GM23338 (cell line): ENCODE data around the gene CAMTA1. TPM values are rescaled to one million over a fixed set of nuclear protein-coding genes. Genes with fewer than 3 reads are reported as not detected.

Experiments used
- ATAC-seq: fragments of 200-7000 bp; cut with Tn5 transposase; 3 replicates; pipeline ENCODE4 v1.9.1; 2020
- DNase-seq: peaks from one replicate; pipeline ENCODE4 v3.0.0-alpha.2; 2015; ENCODE audit warnings: low spot score
- H2AFZ ChIP-seq: fragments of 200-600 bp; sonication (generic); 2 replicates; pipeline ENCODE4 v1.8.0; 2016; ENCODE audit warnings: antibody characterized with exemption, mild to moderate bottlenecking, moderate library complexity
- H3F3A ChIP-seq: fragments of 200-600 bp; sonication (generic); replicated peaks from 2 replicates; pipeline ENCODE4 v1.8.0; 2017; ENCODE audit warnings: antibody characterized with exemption, mixed run types, low read depth
- H3K27ac ChIP-seq: fragments of 200-600 bp; sonication (generic); 2 replicates; pipeline ENCODE4 v1.6.1; 2016; ENCODE audit warnings: low read depth
- H3K27me3 ChIP-seq: fragments of 200-600 bp; sonication (generic); 2 replicates; pipeline ENCODE4 v1.8.0; 2016; ENCODE audit warnings: mild to moderate bottlenecking, mixed run types, moderate library complexity; ENCODE audit not compliant: insufficient read depth
- H3K36me3 ChIP-seq: fragments of 200-600 bp; sonication (generic); 2 replicates; pipeline ENCODE4 v1.8.0; 2016; ENCODE audit warnings: mild to moderate bottlenecking; ENCODE audit not compliant: insufficient read depth
- H3K4me1 ChIP-seq: fragments of 200-600 bp; sonication (generic); 2 replicates; pipeline ENCODE4 v1.8.0; 2016; ENCODE audit warnings: mild to moderate bottlenecking, moderate library complexity; ENCODE audit not compliant: insufficient read depth
- H3K4me2 ChIP-seq: fragments of 200-600 bp; sonication (generic); 2 replicates; pipeline ENCODE4 v1.7.1; 2017; ENCODE audit warnings: mixed run types
- H3K4me3 ChIP-seq: fragments of 200-600 bp; sonication (generic); 2 replicates; pipeline ENCODE4 v1.6.1; 2016; ENCODE audit warnings: mixed run types
- H3K79me2 ChIP-seq: fragments of 200-600 bp; sonication (generic); replicated peaks from 2 replicates; pipeline ENCODE4 v1.8.0; 2017; ENCODE audit warnings: mild to moderate bottlenecking; ENCODE audit not compliant: insufficient read depth
- H3K9me2 ChIP-seq: fragments of 200-600 bp; sonication (generic); 2 replicates; pipeline ENCODE4 v1.8.0; 2017; ENCODE audit not compliant: insufficient read depth
- H4K20me1 ChIP-seq: fragments of 200-600 bp; sonication (generic); replicated peaks from 2 replicates; pipeline ENCODE4 v1.8.0; 2017; ENCODE audit warnings: mild to moderate bottlenecking; ENCODE audit not compliant: insufficient read depth
- H3K27ac Mint-ChIP-seq: 2 replicates; pipeline ENCODE4 v1.8.0; 2020; ENCODE audit warnings: inconsistent platforms, mild to moderate bottlenecking, moderate library complexity, mixed read lengths
- H3K27me3 Mint-ChIP-seq: 3 replicates; pipeline ENCODE4 v1.8.0; 2022; ENCODE audit warnings: low read depth, mild to moderate bottlenecking, moderate library complexity, mixed read lengths, inconsistent platforms; ENCODE audit not compliant: insufficient read depth, poor library complexity
- H3K36me3 Mint-ChIP-seq: 3 replicates; pipeline ENCODE4 v1.8.0; 2021; ENCODE audit warnings: low read depth, mild to moderate bottlenecking, inconsistent platforms, moderate library complexity, mixed read lengths
- H3K4me1 Mint-ChIP-seq: 3 replicates; pipeline ENCODE4 v1.8.0; 2020; ENCODE audit warnings: mild to moderate bottlenecking, inconsistent platforms, mixed read lengths
- H3K4me3 Mint-ChIP-seq: 3 replicates; pipeline ENCODE4 v1.8.0; 2021; ENCODE audit warnings: moderate library complexity, mild to moderate bottlenecking, inconsistent platforms, mixed read lengths
- H3K9me3 Mint-ChIP-seq: 3 replicates; pipeline ENCODE4 v1.8.0; 2020; ENCODE audit warnings: moderate library complexity, mild to moderate bottlenecking, inconsistent platforms, mixed read lengths
- CREB1 ChIP-seq: fragments of 250-450 bp; sonication (Bioruptor Pico); IDR thresholded peaks from 2 replicates; pipeline ENCODE4 v1.5.0; 2020; ENCODE audit warnings: low read depth, mild to moderate bottlenecking, moderate library complexity
- EZH2phosphoT487 ChIP-seq: fragments of 200-600 bp; sonication (generic); IDR thresholded peaks from one replicate; pipeline ENCODE4 v1.8.1; 2018; ENCODE audit warnings: antibody characterized with exemption; ENCODE audit not compliant: unreplicated experiment
- JUNB ChIP-seq: IDR thresholded peaks from one replicate; pipeline ENCODE4 v1.6.1; 2016; ENCODE audit warnings: antibody characterized with exemption; ENCODE audit not compliant: unreplicated experiment
- NANOG ChIP-seq: IDR thresholded peaks from 2 replicates; pipeline ENCODE4 v1.6.1; 2016; ENCODE audit warnings: antibody characterized with exemption, borderline replicate concordance
- REST ChIP-seq: IDR thresholded peaks from one replicate; pipeline ENCODE4 v1.6.1; 2018; ENCODE audit warnings: antibody characterized with exemption; ENCODE audit not compliant: unreplicated experiment
- STAT1 ChIP-seq: IDR thresholded peaks from one replicate; pipeline ENCODE4 v1.6.1; 2016; ENCODE audit warnings: antibody characterized with exemption; ENCODE audit not compliant: unreplicated experiment
- polyA plus RNA-seq: library from polyadenylated mRNA; unstranded; fragments of >200 nt; fragmentation: Nextera tagmentation; extraction: Ambion mirVana; gene quantifications from 2 replicates; pipeline ENCODE4 v1.2.1, GENCODE V29; 2016
- total RNA-seq: library from RNA; depleted of rRNA; stranded (reverse); fragments of >200 nt; shearing (Covaris generic); gene quantifications from 2 replicates; pipeline ENCODE4 v1.2.3, GENCODE V29; 2014

Gene CAMTA1
- total and polyA plus RNA-seq, 2 experiments from 2014 or later = 115 to 519 TPM

- TF ChIP-seq EZH2phosphoT487 = no peak
- no peak for TF ChIP-seq CREB1 (CRISPR knock-in tag)
- no peak for TF ChIP-seq NANOG
- no peak for TF ChIP-seq STAT1
- TF ChIP-seq REST = no peak
- no peak for TF ChIP-seq JUNB
Measured at GRCh38 chr1:7587108-7587772, 802.0 kb downstream of the CAMTA1 start (continued).

- Histone ChIP-seq H3F3A (no peaks in the 10 kb centered on the region), H3K4me3 (no peak overlapping the region), H3K4me2 (no peak overlapping the region), H3K9me2 (no peaks in the 10 kb centered on the region), H3K27me3 (no peaks in the 10 kb centered on the region), H4K20me1 (no peaks in the 10 kb centered on the region), H3K79me2 (no peaks in the 10 kb centered on the region), H3K4me1 (no peaks in the 10 kb centered on the region), H2AFZ (no peak overlapping the region), H3K36me3 (no peaks in the 10 kb centered on the region), H3K27ac (no peak overlapping the region)
- H3K4me3 Mint-ChIP-seq = no peak overlapping the region
- DNase-seq = no peak
- peaks cover 12% of the 10 kb centered on the region for H3K27me3 Mint-ChIP-seq
- H3K9me3 Mint-ChIP-seq = no peaks in the 10 kb centered on the region
- TF ChIP-seq REST = no peak
- H3K36me3 Mint-ChIP-seq = no peaks in the 10 kb centered on the region
- H3K27ac Mint-ChIP-seq = no peak overlapping the region
- H3K4me1 Mint-ChIP-seq = peaks cover 6% of the 10 kb centered on the region; the same call in 1 of the 3 replicates
- ATAC-seq = no peak
Measured at GRCh38 chr1:7587773-7588456, 802.7 kb downstream of the CAMTA1 start.
